OCI-LY7 (cell line): ENCODE results near the gene NDUFB5.

Experiments used
- CTCF ChIP-seq: fragments of 200-600 bp; sonication (generic); conservative IDR thresholded peaks from 2 replicates; pipeline ENCODE4 v1.5.1; 2014; ENCODE audit warnings: mild to moderate bottlenecking, antibody characterized with exemption, low read length, moderate library complexity, mixed read lengths
- EZH2phosphoT487 ChIP-seq: fragments of 200-600 bp; sonication (generic); IDR thresholded peaks from 2 replicates; pipeline ENCODE4 v1.6.1; 2018; ENCODE audit warnings: low read depth, borderline replicate concordance, mild to moderate bottlenecking, mixed run types, antibody characterized with exemption, low read length, moderate library complexity, mixed read lengths

DNA sequence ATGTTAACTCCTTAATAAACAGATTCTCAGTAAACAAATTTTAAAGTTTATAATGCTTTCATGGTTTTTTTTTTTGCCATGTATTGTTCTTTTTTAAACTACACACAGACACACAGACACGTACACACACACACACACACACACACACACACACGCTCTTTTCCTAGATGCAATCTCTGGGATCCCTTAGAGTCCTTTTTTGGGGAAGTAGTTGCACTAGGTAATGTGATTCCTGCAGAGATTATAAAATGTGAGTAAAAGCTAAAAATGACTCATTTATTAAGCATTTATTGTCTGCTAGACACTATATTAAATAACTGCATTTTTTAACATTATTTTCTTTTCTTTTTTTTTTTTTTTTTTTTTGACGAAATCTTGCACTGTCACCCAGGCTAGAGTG, 19.9 kb downstream of the NDUFB5 start:
- TF ChIP-seq CTCF (no peak), EZH2phosphoT487 (no peak)
